HG03565 (cell line): ENCODE results near the gene CALCOCO2.
"Not testable (repeated sequence)": the region's sequence is repeated elsewhere in the genome, so short reads cannot be mapped to it uniquely, and the experiment has no call there.

Experiments used
- ATAC-seq: cut with Tn5 transposase; IDR thresholded peaks from one replicate; pipeline ENCODE4 v1.9.1; 2021; ENCODE audit warnings: mild to moderate bottlenecking, moderate library complexity; ENCODE audit not compliant: unreplicated experiment

CALCOCO2 gene

DNA sequence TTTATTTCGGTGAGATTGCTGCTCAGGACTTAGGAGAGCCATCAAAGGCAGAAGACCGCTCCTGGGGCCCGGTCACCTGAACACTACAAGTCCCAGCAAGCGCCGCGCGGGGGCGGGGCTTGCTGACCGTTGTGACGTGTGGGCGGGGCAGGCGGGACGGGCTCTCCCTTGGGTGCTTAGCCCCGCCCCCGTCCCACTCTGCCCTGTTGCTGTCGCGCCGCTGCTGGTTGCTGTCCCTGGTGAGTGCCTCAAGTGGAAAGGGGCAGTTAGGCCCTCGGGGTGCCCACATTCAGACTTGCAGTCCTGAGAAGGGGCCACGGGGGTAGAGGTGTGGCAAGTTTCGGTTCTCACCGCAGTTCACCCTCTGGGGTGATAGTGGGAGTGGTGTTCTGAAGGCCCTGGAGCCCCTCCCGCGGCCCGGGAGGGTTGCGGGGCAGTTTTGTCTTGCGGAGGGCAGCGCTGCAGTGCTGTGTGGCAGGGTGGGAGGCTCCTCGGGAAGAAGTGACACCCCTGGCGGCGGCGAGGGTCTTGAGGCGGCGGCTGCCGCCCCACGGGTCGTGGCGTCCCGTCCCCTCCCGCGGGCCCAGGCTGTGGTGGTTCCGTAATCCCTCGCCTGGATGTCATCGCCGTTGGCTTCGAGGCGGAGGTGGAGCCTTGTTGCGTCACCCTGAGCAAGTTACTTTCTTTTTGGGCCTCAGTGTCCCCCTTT, at the start of gene CALCOCO2:
CALCOCO2 (plus strand) TSS at position 196 of the 709 bp plus-strand sequence. CDS start 10,673 bp downstream, outside the sequence.
- peak; percentile 68 for ATAC-seq

- no peak for ATAC-seq
Measured at GRCh38 chr17:48787828-48788227, 43.0 kb upstream of the CALCOCO2 start.

DNA sequence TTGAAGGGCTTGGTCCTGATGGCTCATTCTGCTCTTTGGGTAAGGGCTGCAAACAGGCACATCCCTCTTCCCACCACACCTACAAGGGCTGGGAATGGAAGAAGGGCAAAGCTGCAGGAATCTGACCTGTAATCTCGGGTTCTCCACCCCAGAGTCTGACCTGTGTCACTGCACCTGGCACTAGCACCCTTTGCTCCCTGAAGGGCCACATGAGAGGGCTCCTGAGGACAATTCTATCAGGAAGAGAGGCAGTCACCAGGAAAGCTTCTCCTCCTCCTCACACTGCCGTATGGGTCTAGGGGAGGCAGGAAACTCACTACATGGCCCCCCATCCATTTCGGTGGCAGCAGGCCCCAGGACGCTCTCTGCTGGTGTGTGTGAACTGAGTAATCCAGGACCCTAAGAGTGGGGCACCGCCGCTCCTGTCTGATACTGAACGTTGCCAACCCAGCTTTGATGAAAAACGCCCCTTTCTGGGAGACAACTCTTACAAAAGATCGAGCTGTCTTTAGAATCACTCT, 40.2 kb upstream of the CALCOCO2 start:
- ATAC-seq, result no peak

- no peak for ATAC-seq
Measured at GRCh38 chr17:48791128-48792032, 39.5 kb upstream of the CALCOCO2 start.

DNA sequence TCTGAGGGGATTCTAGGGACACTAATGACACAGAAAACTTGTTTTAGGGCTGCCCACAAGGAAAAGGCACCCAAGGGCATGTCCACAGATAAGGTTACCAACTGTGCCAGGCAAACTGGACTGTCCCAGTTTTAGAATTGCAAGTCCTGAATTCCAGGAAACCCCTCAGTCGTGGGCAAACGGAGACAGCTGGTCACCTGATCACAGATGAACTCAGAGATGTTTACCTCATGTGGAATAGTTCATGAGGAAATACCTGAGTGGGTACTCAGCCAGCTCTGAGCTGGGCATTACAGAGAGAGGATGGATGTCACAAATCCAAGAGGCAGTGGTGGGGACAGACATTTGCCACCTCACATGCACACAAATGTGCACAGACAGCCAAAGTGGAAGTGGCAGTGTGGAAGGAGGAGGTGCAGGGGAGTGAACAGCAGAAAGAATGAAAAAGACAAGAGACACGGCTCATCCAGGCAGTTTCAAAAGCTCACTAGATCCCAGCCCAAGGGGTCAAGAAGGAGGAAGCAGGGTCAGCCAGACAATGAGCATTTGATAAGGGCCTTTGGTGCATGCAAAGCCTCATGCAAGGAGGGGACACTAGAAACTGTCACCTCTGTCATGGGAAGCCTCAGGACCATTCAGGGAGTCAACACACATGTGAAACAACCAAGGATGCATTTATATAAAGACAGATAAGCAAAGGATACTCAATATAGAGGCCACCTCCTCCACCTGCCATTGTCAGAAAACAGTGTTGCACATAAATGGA, 38.6 kb upstream of the CALCOCO2 start:
- ATAC-seq, result no peak

- no peak for ATAC-seq
Measured at GRCh38 chr17:48795444-48796162, 35.2 kb upstream of the CALCOCO2 start.

DNA sequence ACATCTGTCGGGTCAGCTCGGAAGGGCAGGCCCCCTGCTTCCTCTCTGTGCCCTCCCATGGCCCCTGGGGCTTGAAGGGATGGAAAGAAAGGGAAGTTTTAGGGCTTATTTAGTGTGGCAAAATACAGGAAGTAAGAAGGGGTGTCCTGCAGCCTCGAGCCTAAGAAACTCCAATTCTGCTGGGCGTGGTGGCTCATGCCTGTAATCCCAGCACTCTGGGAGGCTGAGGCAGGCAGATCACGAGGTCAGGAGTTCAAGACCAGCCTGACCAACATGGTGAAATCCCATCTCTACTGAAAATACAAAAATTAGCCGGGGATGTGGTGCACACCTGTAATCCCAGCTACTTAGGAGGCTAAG, 34.7 kb upstream of the CALCOCO2 start:
- not testable (repeated sequence) for ATAC-seq

DNA sequence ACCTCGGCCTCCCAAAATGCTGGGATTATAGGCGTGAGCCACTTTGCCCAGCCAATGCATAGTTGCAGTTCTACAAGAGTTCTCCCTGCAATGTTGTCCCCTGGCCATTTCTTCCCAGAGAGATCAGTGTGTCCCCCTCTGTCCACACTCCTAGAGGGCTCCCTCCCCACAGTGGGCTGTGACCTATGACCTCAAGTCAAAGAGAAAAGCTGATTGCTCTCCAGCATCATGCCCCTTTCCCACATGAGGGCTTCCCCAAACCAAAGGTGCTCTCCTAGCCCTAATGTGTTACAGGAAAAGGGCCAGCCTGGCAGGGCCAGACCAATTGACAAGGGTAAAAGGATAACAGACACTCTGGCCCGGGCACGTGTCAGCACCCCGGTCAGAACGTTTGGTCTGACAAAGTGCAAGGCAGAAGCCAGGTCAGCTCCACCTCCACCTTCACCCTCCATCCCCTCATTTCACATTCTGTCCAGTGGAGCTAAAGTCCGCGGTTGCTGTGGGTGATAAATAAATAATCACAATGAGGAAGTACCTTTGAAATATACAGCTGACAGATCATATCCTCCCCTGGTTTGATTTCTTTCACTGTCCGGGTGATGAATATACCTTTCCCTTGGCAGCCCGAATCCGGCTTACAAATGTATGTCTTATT, 31.6 kb upstream of the CALCOCO2 start:
- ATAC-seq, result no peak

GRCh38 chr17:48800626-48801217, 30.1 kb upstream of the CALCOCO2 start:
- ATAC-seq, result no peak

DNA sequence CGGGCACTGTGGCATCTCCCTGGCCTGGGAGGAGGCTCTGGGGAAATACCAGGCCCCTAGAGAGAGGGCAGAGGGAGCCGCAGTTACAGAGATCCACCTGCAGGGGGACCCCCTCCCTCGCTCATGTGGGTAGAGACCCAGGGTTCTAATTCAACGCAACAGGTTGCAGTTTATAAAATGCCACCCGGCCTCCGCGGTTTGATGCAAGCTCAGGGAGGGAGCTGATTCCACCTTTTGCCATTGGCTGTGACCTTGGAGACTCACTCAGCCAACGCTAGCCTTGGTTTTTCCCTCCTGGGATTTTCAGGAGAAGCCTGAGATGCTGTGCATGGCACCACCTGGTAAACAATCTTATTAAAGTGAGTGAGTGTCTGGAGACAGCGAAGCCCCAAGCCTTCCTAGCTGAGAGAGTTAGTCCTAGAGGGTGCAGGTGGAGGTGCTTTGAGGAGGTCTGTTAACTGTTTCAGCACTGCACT, 25.9 kb upstream of the CALCOCO2 start:
- ATAC-seq, result no peak

GRCh38 chr17:48809182-48809581, 21.7 kb upstream of the CALCOCO2 start:
- ATAC-seq, result no peak

- no peak for ATAC-seq
Measured at GRCh38 chr17:48812001-48812400, 18.8 kb upstream of the CALCOCO2 start.

DNA sequence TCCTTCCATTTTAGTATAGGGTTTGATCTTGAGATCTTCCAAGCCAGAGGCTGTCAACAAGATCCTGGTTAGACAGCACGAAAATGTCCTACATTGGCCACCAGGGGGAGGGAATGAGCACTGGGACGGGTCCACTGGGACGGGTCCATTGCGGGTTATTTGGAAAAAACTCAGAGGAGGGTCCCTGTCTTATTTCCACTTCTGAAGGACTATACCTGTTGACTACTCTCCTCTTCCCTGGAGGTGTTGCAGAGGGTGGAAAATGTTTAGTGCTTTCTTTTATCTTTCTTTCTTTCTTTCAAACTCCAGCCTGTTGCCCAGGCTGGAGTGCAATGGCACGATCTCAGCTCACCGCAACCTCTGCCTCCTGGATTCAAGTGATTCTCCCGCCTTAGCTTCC, 16.3 kb upstream of the CALCOCO2 start:
- no peak for ATAC-seq

DNA sequence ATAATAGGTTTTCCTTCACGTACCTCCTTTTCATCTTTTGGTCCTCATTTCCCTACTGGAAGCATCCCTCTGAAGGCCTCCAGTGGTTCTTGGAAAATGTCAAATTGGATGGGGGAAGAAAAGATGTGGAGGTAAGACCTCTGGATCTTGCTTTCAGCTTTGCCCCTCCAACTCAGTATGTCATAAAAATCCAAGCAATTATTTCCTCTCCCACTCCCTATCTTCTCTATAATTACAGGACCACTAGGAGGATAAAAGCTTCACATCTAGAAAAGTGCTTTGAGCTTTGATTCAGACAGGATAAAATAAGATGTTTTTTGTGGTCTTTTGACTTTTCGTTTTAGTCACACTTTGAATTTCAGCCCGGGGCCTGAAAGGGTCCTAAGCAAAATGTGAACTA, 15.5 kb upstream of the CALCOCO2 start:
- no peak for ATAC-seq

GRCh38 chr17:48816438-48816773, 14.4 kb upstream of the CALCOCO2 start:
- ATAC-seq, result no peak

DNA sequence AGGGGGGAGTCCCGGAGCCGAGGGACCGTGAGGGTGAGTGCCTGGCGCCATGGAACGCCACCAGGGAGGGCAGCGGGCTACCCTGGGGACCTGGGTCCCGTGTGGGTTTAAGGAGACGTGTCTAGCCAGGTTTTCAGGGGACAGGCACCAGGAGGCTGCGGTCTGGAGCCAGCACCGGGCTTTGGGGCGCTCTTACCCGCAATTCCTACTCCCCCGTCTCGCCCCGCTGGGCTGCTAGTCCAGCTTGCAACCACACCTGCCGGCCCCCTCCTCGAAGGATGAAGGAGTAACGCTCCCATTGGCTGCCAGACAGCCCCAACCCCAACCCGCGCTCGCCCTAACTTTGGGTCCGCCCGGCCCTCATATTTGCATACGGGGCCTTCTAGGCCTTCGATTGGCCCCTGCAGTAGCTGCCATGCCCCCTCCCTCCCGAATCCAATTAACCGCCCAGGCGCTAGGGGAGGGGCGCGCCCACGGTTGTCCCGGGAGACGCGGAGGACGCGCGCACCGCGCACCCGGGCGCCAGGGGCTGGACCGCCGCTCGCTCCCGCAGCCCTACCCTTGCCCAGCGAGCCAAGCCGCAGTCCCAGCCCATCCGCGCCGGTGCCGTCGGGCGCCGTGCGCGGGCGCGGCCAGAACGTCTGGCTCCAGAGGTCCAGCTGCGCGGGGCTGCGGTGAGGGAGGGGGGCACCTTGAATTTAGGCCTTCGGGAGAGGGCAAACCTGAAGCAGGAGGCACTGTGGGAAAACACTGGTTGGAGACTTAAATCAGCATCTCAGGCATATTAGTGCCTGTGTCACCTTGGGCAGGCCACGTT, 13.9 kb upstream of the CALCOCO2 start, which contains the start of gene TTLL6:
TTLL6 (minus strand) TSS at position 456 of the 817 bp plus-strand sequence; CDS start at position 299, 157 bp downstream.
- ATAC-seq, result no peak

DNA sequence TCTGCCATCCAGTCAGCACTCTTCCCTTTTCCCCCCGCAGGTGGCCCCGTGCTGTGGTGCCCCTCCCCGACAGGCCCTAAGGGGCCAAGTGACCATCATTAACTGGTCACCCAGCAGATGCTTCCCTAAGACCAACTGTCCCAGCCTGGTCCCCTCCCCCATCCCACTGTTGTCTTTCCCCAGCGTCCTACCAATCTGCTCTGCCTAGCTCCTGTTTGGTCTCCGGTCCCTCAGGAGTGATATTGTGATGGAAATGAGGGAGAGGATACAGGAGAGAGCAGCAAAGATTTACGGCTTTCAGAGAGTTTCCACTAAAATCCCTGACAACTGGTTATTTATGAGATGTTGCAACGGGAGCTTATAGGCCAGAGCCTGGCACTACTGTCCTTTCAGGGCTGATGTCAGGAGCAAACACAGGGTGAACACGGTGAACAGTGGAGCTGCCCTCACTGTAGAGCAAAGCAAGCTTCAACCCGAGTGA, 12.4 kb upstream of the CALCOCO2 start:
- ATAC-seq, result no peak

DNA sequence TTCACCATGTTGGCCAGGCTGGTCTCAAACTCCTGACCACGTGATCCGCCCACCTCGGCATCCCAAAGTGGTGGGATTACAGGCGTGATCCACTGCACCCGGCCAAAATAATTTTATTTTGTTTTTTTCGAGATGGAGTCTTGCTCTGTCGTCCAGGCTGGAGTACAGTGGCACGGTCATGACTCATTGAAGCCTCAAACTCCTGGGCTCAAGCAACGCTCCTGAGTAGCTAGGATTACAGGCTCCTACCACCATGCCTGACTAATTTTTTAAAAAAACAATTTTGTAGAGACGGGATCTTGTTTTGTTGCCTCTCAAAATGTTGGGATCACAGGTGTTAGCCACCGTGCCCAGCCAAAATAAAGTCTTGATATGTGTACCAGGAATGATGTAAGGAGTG, 11.4 kb upstream of the CALCOCO2 start:
- no peak for ATAC-seq
